22Rv1 (cell line): ENCODE data around the gene CLCC1.

Source experiments
- H3K27ac ChIP-seq: fragments of 450-650 bp; 2 replicates; pipeline ENCODE4 v1.5.1; 2017
- ZFX ChIP-seq: fragments of 450-650 bp; IDR thresholded peaks from 2 replicates; pipeline ENCODE4 v1.6.1; 2017; ENCODE audit warnings: antibody characterized with exemption, borderline replicate concordance
- TF ChIP-seq, protein P1 (sequence below): fragments of 450-650 bp; IDR thresholded peaks from 2 replicates; pipeline ENCODE4 v1.5.1; 2017; ENCODE audit warnings: mild to moderate bottlenecking

The CLCC1 gene

DNA sequence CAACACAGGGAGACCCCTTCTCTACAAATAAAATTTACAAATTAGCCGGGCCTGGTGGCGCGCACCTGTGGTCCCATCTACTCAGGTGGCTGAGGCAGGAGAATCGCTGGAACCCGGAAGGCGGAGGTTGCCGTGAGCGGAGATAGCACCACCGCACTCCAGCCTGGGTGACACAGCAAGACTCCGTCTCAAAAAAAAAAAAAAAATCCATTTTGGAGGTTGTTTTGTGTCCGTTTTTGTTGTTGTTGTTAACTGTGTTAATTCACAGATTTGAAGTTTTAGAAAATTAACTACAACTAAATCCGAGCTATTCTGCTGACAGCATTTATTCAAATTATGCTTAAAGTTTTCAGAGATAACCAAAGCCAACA, 618 bp downstream of the CLCC1 start:
- TF ChIP-seq, protein P1, sequence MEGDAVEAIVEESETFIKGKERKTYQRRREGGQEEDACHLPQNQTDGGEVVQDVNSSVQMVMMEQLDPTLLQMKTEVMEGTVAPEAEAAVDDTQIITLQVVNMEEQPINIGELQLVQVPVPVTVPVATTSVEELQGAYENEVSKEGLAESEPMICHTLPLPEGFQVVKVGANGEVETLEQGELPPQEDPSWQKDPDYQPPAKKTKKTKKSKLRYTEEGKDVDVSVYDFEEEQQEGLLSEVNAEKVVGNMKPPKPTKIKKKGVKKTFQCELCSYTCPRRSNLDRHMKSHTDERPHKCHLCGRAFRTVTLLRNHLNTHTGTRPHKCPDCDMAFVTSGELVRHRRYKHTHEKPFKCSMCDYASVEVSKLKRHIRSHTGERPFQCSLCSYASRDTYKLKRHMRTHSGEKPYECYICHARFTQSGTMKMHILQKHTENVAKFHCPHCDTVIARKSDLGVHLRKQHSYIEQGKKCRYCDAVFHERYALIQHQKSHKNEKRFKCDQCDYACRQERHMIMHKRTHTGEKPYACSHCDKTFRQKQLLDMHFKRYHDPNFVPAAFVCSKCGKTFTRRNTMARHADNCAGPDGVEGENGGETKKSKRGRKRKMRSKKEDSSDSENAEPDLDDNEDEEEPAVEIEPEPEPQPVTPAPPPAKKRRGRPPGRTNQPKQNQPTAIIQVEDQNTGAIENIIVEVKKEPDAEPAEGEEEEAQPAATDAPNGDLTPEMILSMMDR: no peak
- TF ChIP-seq ZFX: no peak
- peak overlapping the region; percentile 95 for H3K27ac ChIP-seq

DNA sequence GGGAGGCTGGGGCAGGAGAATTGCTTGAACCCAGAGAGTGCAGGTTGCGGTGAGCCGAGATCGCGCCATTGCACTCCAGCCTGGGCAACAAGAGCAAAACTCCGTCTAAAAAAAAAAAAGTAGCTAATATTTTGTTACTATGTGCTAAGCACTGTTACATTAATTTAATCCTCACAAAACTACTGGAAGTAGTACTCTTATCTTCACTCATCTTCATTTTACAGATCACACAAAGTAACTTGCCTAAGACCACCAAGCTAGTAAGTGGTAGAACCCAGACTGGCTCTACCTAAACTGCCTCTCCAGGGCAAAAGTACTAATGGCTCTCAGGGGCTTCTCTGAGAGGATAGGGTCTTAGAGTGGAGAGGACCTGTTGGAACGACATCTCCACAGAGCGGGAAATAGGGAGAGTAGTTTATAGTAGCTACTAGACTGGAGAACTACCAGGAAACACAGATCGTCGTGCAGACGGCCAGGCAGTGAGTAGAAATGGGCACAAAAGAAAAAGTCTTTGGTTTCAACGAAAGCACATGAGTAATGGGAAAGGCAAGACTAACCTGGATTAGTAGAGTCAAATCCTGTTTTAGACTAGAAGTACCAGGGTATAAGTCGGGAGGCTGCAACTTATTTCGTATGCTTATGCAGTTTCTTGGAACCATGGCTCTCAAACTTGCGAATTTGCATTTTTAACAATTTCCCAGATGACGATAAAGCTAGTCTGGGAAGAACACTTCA, 1.4 kb downstream of the CLCC1 start:
- no peak for TF ChIP-seq ZFX
- TF ChIP-seq, protein P1: no peak
- H3K27ac ChIP-seq: peak overlapping the region; percentile 95

DNA sequence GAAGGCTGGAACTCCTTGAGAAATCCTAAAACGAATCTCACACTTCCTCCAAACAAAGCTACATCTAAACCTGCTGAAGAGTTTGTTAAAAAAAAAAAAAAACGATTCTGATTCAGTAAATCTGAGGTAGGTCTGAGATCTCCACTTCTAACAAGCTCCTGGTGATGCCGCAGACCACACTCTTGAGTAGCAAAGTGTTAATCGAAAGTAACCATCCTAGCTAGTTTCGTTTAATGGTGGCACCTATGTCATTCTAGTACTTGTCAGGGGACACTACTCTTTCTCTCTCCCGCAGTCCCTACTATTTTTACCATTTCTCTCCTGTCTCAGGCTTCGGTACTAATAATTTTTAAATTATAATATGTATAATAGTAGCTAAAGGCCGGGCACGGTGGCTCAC, 2.1 kb downstream of the CLCC1 start:
- H3K27ac ChIP-seq: no peak overlapping the region
- TF ChIP-seq, protein P1: no peak
- TF ChIP-seq ZFX: no peak

DNA sequence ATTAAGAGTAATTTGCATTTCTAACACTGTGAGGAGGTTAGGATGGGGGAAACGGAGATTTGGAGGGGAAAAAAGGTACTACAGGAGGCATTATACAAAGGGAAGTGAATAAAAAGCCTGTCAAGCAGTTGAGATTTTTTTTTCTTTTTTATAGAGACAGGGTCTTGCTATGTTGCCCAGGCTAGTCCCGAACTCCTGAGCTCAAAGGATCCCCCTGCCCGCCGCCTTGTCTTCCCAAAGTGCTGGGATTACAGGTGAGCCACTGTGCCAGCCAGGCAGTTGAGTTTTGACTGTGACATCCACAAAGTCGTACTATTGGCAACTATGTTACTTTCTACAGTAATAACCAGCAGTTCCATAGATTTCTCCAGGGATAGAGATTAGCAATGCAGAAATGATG, 2.6 kb downstream of the CLCC1 start:
- no peak overlapping the region for H3K27ac ChIP-seq
- TF ChIP-seq ZFX: no peak
- TF ChIP-seq, protein P1: no peak

DNA sequence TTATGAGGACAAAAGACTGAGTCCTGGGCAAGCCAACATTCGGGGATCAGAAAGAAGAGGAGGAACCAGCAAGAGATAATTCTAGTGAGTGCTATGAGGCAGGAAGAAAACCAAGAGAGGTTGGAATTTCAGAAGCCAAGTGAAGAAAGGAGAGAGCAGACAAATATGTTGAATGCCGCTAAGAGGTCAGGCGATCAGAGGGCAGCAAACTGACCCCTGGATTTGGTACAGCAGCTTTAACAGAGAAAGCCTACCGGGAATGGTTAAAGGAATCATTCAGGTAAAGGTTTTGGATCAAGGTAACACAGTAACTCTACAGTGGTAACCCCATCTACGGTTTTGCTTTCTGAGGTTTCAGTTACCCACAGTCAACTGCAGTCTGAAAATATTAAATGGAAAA, 5.4 kb downstream of the CLCC1 start:
- TF ChIP-seq, protein P1: no peak
- no peak for TF ChIP-seq ZFX
- no peak overlapping the region for H3K27ac ChIP-seq

DNA sequence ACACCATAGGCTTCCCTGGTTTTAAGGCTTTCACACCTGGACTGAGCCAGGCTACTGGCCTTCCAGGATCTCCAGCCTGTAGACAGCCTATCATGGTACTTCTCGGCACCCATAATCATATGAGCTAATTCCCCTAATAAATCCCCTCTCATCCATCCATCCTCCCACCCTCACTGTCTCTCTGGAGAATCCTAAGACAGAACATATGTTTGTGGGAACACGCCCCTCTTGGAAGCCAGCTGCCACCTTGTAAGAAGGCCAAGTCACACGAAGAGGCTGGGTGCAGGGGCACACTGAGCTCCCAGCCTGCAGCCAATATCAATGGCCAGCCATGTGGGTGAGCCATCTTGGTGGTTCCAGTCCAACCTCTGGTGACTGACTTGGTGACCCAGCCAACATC, 7.4 kb downstream of the CLCC1 start:
- TF ChIP-seq, protein P1: no peak
- TF ChIP-seq ZFX: no peak
- no peak overlapping the region for H3K27ac ChIP-seq

DNA sequence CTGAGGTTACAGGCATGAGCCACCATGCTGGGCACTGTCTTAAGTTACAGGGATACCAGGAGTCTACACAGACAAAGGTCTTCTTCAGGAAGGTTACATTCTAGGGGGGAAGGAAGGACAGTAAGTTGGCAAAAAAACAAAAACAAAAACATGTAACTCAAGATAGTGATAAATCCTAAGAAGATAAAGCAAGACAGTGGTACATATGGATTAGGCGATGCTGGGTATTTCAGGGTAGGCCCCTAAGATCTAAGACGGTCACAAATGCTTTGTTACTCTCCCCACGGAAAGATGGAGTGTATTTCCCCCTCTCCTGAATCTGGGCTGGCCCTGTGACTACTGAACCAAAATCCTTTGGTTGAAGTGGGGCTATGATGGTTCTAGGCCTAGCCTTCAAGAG, 8.2 kb downstream of the CLCC1 start:
- H3K27ac ChIP-seq: no peak overlapping the region
- no peak for TF ChIP-seq ZFX
- TF ChIP-seq, protein P1: no peak
